Measurements from ENCODE around the gene UBE2I. TPM values are rescaled to one million over a fixed set of nuclear protein-coding genes. Genes with fewer than 3 reads are reported as not detected.

The UBE2I gene
- total RNA-seq, 2 donors from 2014 or later = 101 to 143 TPM

- Histone ChIP-seq H3K4me1 (peaks cover 4% of the 10 kb centered on the region), H3K27me3 (no peaks in the 10 kb centered on the region), H3K9me3 (no peaks in the 10 kb centered on the region), H3K27ac (peak overlapping the region; percentile 53), H3K4me3 (peak overlapping the region; percentile 99), H3K9ac (ENCODE audit: low read depth in 2 of 2, low read length in 2 of 2) (peak overlapping the region; percentile 90 to 91), H3K36me3 (no peaks in the 10 kb centered on the region)
- TF ChIP-seq, protein P1, sequence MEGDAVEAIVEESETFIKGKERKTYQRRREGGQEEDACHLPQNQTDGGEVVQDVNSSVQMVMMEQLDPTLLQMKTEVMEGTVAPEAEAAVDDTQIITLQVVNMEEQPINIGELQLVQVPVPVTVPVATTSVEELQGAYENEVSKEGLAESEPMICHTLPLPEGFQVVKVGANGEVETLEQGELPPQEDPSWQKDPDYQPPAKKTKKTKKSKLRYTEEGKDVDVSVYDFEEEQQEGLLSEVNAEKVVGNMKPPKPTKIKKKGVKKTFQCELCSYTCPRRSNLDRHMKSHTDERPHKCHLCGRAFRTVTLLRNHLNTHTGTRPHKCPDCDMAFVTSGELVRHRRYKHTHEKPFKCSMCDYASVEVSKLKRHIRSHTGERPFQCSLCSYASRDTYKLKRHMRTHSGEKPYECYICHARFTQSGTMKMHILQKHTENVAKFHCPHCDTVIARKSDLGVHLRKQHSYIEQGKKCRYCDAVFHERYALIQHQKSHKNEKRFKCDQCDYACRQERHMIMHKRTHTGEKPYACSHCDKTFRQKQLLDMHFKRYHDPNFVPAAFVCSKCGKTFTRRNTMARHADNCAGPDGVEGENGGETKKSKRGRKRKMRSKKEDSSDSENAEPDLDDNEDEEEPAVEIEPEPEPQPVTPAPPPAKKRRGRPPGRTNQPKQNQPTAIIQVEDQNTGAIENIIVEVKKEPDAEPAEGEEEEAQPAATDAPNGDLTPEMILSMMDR (IDR thresholded peaks at IDR 0.05) = no peak
- intact Hi-C loops (cut with DNase I) = no loop called here
- DNase-seq = no peak
These were observed 41.8 kb downstream of the UBE2I start for GRCh38 chr16:1351215-1351581.

- peaks cover 4% of the 10 kb centered on the region for H3K4me1 ChIP-seq
- H3K9ac ChIP-seq (ENCODE audit: low read depth in 2 of 2, low read length in 2 of 2) = peak within 1 kb of the TSS; percentile 90 to 91
- no peaks in the 10 kb centered on the region for H3K9me3 ChIP-seq
- TF ChIP-seq, protein P1 (IDR thresholded peaks at IDR 0.05) = no peak
- intact Hi-C loops (cut with DNase I) = no loop called here
- H3K27ac ChIP-seq = peak within 1 kb of the TSS; percentile 53
- H3K4me3 ChIP-seq = peak within 1 kb of the TSS; percentile 99
- no peaks in the 10 kb centered on the region for H3K36me3 ChIP-seq
- no peaks in the 10 kb centered on the region for H3K27me3 ChIP-seq
- DNase-seq = peak; percentile 84
These were observed 42.3 kb downstream of the UBE2I start, which contains the start of the genes GNPTG and TSR3 for GRCh38 chr16:1351582-1352362. TSS of gene GNPTG (plus strand) at chr16:1351931. CDS start at chr16:1351966, 35 bp downstream. TSS of gene TSR3 (minus strand) at chr16:1351878. CDS start at chr16:1351804, 74 bp downstream.

DNA sequence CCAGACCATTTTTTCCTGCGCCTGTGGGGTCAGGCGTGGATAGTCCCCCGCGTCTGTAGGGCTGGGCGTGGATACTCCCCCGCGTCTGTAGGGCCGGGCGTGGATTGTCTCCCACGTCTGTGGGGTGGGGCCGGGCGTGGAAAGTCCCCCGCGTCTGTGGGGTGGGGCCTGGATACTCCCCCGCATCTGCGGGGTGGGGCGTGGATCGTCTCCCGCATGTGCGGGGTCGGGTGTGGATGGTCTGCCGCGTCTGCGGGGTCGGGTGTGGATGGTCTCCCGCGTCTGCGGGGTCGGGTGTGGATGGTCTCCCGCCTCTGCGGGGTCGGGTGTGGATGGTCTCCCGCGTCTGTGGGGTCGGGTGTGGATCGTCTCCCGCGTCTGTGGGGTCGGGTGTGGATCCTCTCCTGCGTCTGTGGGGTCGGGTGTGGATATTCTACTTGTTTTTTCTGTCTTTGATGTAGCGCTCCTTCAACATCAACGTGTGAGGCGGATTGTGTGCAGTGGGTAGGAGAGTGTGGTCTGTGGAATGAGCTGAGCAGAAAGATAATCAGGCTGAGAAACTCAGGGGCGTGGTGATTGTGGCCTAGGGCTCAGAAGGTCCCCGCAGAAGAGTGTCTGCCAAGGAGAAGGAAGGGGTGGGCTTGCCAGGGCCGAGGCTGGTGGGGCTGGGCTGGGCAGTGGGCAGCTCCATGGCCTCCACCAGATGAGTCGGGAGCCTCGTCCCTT, 45.5 kb downstream of the UBE2I start:
- no peak for DNase-seq
- no peaks in the 10 kb centered on the region for H3K36me3 ChIP-seq
- TF ChIP-seq, protein P1 (IDR thresholded peaks at IDR 0.05) = no peak
- H3K9ac ChIP-seq (ENCODE audit: low read depth in 2 of 2, low read length in 2 of 2) = no peak overlapping the region
- no peaks in the 10 kb centered on the region for H3K27me3 ChIP-seq
- intact Hi-C loops (cut with DNase I) = no loop called here
- H3K4me3 ChIP-seq = no peak overlapping the region
- H3K9me3 ChIP-seq = no peaks in the 10 kb centered on the region
- no peak overlapping the region for H3K27ac ChIP-seq
- H3K4me1 ChIP-seq = peaks cover 4% of the 10 kb centered on the region

DNA sequence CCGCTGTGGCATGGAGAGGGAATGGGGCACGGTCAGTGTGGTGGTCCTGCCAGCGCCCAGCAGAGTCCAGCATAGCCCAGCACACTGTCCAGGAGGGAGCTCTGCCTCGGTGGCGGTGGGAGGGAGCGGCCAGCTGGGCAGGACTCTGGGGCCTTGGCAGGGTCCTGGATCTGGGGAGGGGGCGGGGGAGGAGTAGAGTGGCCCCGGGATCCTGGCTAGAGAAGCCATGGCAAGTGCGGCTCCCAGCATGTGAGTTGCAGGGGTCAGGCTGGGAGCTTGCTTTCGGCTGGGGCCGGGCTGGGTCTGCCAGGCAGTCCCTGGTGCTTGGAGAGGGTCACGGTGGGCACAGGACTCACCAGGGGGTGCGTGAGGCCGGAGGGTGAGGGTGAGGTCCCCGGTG, 46.2 kb downstream of the UBE2I start:
- Histone ChIP-seq H3K4me3 (no peak overlapping the region), H3K9ac (ENCODE audit: low read depth in 2 of 2, low read length in 2 of 2) (no peak overlapping the region), H3K9me3 (no peaks in the 10 kb centered on the region), H3K27ac (no peak overlapping the region), H3K36me3 (no peaks in the 10 kb centered on the region), H3K27me3 (no peaks in the 10 kb centered on the region), H3K4me1 (peaks cover 4% of the 10 kb centered on the region)
- DNase-seq = no peak
- TF ChIP-seq, protein P1 (IDR thresholded peaks at IDR 0.05) = no peak
- intact Hi-C loops (cut with DNase I) = no loop called here

DNA sequence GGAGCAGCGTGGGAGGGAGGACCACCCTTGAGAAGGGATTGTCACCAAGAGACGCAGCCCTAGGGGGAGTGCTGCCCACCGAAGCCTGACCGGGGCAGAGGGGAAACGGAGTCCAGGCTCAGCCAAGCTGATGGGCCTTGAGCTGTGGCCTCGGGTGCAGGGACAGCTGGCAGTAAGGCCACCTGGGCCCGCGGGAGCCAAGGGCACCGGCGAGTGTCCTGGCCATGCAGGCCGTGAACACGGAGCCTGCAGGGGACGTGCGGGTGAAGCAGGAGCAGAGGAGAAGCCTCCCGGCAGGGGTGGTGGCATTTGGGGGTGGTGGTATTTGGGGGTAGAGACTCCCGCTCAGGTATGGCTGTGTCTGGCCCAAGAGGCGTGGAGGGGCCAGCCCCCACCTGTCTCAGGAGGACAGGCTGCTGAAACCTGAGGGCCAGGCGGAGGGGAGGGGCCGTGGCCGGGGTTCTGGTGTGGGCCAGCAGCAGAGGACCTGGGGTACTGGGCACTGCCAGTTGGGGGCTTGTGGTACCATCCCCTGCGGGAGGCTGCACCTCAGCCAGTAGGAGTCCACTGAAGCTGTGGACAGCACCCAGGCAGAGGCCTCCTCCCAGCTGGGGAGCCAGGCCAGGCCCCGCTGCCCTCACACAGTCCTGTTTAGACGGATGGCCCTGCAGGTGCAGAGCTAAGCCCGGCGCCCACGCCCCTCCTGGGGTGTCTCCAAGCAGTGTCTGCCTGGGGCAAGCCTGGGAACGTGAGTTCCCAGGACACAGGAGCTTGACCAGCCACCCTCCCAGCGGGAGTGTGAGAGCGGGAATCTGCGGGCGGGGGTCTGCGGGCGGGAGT, 46.8 kb downstream of the UBE2I start:
- Histone ChIP-seq H3K36me3 (no peaks in the 10 kb centered on the region), H3K9me3 (no peaks in the 10 kb centered on the region), H3K27ac (no peak overlapping the region), H3K4me1 (peaks cover 4% of the 10 kb centered on the region), H3K9ac (ENCODE audit: low read depth in 2 of 2, low read length in 2 of 2) (no peak overlapping the region), H3K4me3 (no peak overlapping the region), H3K27me3 (no peaks in the 10 kb centered on the region)
- intact Hi-C loops (cut with DNase I) = no loop called here
- TF ChIP-seq, protein P1 (IDR thresholded peaks at IDR 0.05) = no peak
- DNase-seq = no peak

Measured in colonic mucosa (tissue), 4 donors.